ENCODE measurements around the gene CDKN1C.

The CDKN1C gene

GRCh38 chr11:2868506-2869133 is 17.0 kb downstream of the CDKN1C start:
- Histone ChIP-seq H4K20me1 (ENCODE audit: low read depth, low read length) (no peaks in the 10 kb centered on the region), H3F3A (ENCODE audit: insufficient read depth) (no peaks in the 10 kb centered on the region), H3K9ac (ENCODE audit: low read length) (no peak overlapping the region), H3K9me2 (replicated peaks; ENCODE audit: insufficient read depth, low read length) (no peaks in the 10 kb centered on the region), H3K27ac (ENCODE audit: low read depth, low read length) (no peak overlapping the region), H3K27me3 (ENCODE audit: low read length) (no peaks in the 10 kb centered on the region), H2AFZ (ENCODE audit: low read depth, low read length, severe bottlenecking) (no peak overlapping the region), H3K79me2 (ENCODE audit: insufficient read depth, low read length) (no peaks in the 10 kb centered on the region), H3K4me2 (ENCODE audit: low read depth, low read length, poor library complexity, severe bottlenecking) (no peak overlapping the region), H3K4me3 (ENCODE audit: insufficient read depth, low read length, poor library complexity, severe bottlenecking) (no peak overlapping the region), H3K9me3 (ENCODE audit: insufficient read depth, low read length) (no peaks in the 10 kb centered on the region), H3K36me3 (ENCODE audit: low read length) (no peaks in the 10 kb centered on the region)
- TF ChIP-seq CTCF (IDR thresholded peaks at IDR 0.05; ENCODE audit: insufficient read depth, low read length, poor library complexity, severe bottlenecking) (no peak), EZH2phosphoT487 (conservative IDR thresholded peaks at IDR 0.05; ENCODE audit: low read length) (no peak)

- Histone ChIP-seq H3K4me2 (ENCODE audit: low read depth, low read length, poor library complexity, severe bottlenecking) (no peak overlapping the region), H3K9me2 (replicated peaks; ENCODE audit: insufficient read depth, low read length) (no peaks in the 10 kb centered on the region), H3F3A (ENCODE audit: insufficient read depth) (no peaks in the 10 kb centered on the region), H4K20me1 (ENCODE audit: low read depth, low read length) (no peaks in the 10 kb centered on the region), H3K4me3 (ENCODE audit: insufficient read depth, low read length, poor library complexity, severe bottlenecking) (no peak overlapping the region), H3K27me3 (ENCODE audit: low read length) (no peaks in the 10 kb centered on the region), H2AFZ (ENCODE audit: low read depth, low read length, severe bottlenecking) (no peak overlapping the region), H3K36me3 (ENCODE audit: low read length) (no peaks in the 10 kb centered on the region), H3K9me3 (ENCODE audit: insufficient read depth, low read length) (no peaks in the 10 kb centered on the region), H3K9ac (ENCODE audit: low read length) (no peak overlapping the region), H3K79me2 (ENCODE audit: insufficient read depth, low read length) (no peaks in the 10 kb centered on the region), H3K27ac (ENCODE audit: low read depth, low read length) (no peak overlapping the region)
- no peak for TF ChIP-seq CTCF (IDR thresholded peaks at IDR 0.05; ENCODE audit: insufficient read depth, low read length, poor library complexity, severe bottlenecking)
- TF ChIP-seq EZH2phosphoT487 (conservative IDR thresholded peaks at IDR 0.05; ENCODE audit: low read length): no peak
These were observed 17.7 kb downstream of the CDKN1C start for GRCh38 chr11:2867722-2868505.

- Histone ChIP-seq H3K9ac (ENCODE audit: low read length) (no peak overlapping the region), H3K27me3 (ENCODE audit: low read length) (no peaks in the 10 kb centered on the region), H3K9me2 (replicated peaks; ENCODE audit: insufficient read depth, low read length) (no peaks in the 10 kb centered on the region), H3K4me2 (ENCODE audit: low read depth, low read length, poor library complexity, severe bottlenecking) (no peak overlapping the region), H3F3A (ENCODE audit: insufficient read depth) (no peaks in the 10 kb centered on the region), H3K79me2 (ENCODE audit: insufficient read depth, low read length) (no peaks in the 10 kb centered on the region), H3K9me3 (ENCODE audit: insufficient read depth, low read length) (no peaks in the 10 kb centered on the region), H3K4me3 (ENCODE audit: insufficient read depth, low read length, poor library complexity, severe bottlenecking) (no peak overlapping the region), H3K27ac (ENCODE audit: low read depth, low read length) (no peak overlapping the region), H2AFZ (ENCODE audit: low read depth, low read length, severe bottlenecking) (no peak overlapping the region), H4K20me1 (ENCODE audit: low read depth, low read length) (no peaks in the 10 kb centered on the region), H3K36me3 (ENCODE audit: low read length) (no peaks in the 10 kb centered on the region)
- TF ChIP-seq EZH2phosphoT487 (conservative IDR thresholded peaks at IDR 0.05; ENCODE audit: low read length) (no peak), CTCF (IDR thresholded peaks at IDR 0.05; ENCODE audit: insufficient read depth, low read length, poor library complexity, severe bottlenecking) (no peak)
These were observed 18.4 kb downstream of the CDKN1C start for GRCh38 chr11:2867142-2867541.
